RPMI8226 (cell line): Measurements from ENCODE around the gene ALDH1B1.
"Not testable (repeated sequence)": the region's sequence is repeated elsewhere in the genome, so short reads cannot be mapped to it uniquely, and the experiment has no call there.

Experiments
- DNase-seq: peaks from one replicate; pipeline ENCODE4 v3.0.0-alpha.2; 2015

Gene ALDH1B1

GRCh38 chr9:38388283-38389223 lies 3.9 kb upstream of the ALDH1B1 start:
- no peak for DNase-seq

- DNase-seq: no peak
Measured at GRCh38 chr9:38389313-38389712, 3.2 kb upstream of the ALDH1B1 start.

GRCh38 chr9:38390442-38390841 lies 2.1 kb upstream of the ALDH1B1 start:
- no peak for DNase-seq

GRCh38 chr9:38390851-38391250 lies 1.7 kb upstream of the ALDH1B1 start:
- no peak for DNase-seq

GRCh38 chr9:38391278-38392118 lies 1.0 kb upstream of the ALDH1B1 start:
- no peak for DNase-seq

GRCh38 chr9:38393128-38393796 lies 760 bp downstream of the ALDH1B1 start:
- no peak for DNase-seq

- DNase-seq: no peak
Measured at GRCh38 chr9:38394416-38394815, 1.9 kb downstream of the ALDH1B1 start.

- DNase-seq: no peak
Measured at GRCh38 chr9:38395653-38396370, 3.3 kb downstream of the ALDH1B1 start.

- DNase-seq: no peak
Measured at GRCh38 chr9:38396371-38396671, 3.8 kb downstream of the ALDH1B1 start.

GRCh38 chr9:38399191-38399590 lies 6.7 kb downstream of the ALDH1B1 start:
- DNase-seq: not testable (repeated sequence)

GRCh38 chr9:38401994-38402393 lies 9.5 kb downstream of the ALDH1B1 start:
- no peak for DNase-seq

GRCh38 chr9:38404314-38404713 lies 11.8 kb downstream of the ALDH1B1 start:
- DNase-seq: no peak

GRCh38 chr9:38405785-38406184 lies 13.3 kb downstream of the ALDH1B1 start:
- no peak for DNase-seq

- no peak for DNase-seq
Measured at GRCh38 chr9:38406476-38407186, 14.1 kb downstream of the ALDH1B1 start.

GRCh38 chr9:38408719-38409118 lies 16.2 kb downstream of the ALDH1B1 start:
- DNase-seq: no peak

- DNase-seq: no peak
Measured at GRCh38 chr9:38412751-38413150, 20.2 kb downstream of the ALDH1B1 start.

- DNase-seq: no peak
Measured at GRCh38 chr9:38413283-38413682, 20.8 kb downstream of the ALDH1B1 start.

GRCh38 chr9:38414040-38414723 lies 21.7 kb downstream of the ALDH1B1 start:
- no peak for DNase-seq

- DNase-seq: no peak
Measured at GRCh38 chr9:38415856-38416255, 23.4 kb downstream of the ALDH1B1 start.

GRCh38 chr9:38416461-38416860 lies 24.0 kb downstream of the ALDH1B1 start:
- DNase-seq: no peak
